Measurements from ENCODE around the gene WDR72.

- no peak for TF ChIP-seq PAX8 (CRISPR knock-in tag; IDR thresholded peaks at IDR 0.05; ENCODE audit: borderline replicate concordance)
- no peak for TF ChIP-seq MED13 (CRISPR knock-in tag; IDR thresholded peaks at IDR 0.05)
- no peak for TF ChIP-seq RBM39 (IDR thresholded peaks at IDR 0.05; ENCODE audit: low read depth, low read length, poor library complexity, severe bottlenecking)
- no peak for TF ChIP-seq STAT5B (CRISPR knock-in tag; IDR thresholded peaks at IDR 0.05)
Observed at GRCh38 chr15:53555226-53555625, 204.2 kb downstream of the WDR72 start.

Data from HepG2 (cell line).